Ishikawa (cell line): Measurements from ENCODE around the gene PTN.

Experiments
- CEBPB ChIP-seq: IDR thresholded peaks from 2 replicates; pipeline ENCODE4 v1.6.1; 2012
- CREB1 ChIP-seq: IDR thresholded peaks from 2 replicates; pipeline ENCODE4 v1.6.1; 2012; ENCODE audit warnings: low read depth
- EGR1 ChIP-seq: IDR thresholded peaks from 2 replicates; pipeline ENCODE4 v1.6.1; 2012
- EP300 ChIP-seq: IDR thresholded peaks from 2 replicates; pipeline ENCODE4 v1.6.1; 2012; ENCODE audit warnings: borderline replicate concordance
- FOXM1 ChIP-seq: IDR thresholded peaks from 2 replicates; pipeline ENCODE4 v1.6.1; 2012; ENCODE audit warnings: low read depth, borderline replicate concordance
- MAX ChIP-seq: IDR thresholded peaks from 2 replicates; pipeline ENCODE4 v1.6.1; 2012
- NFIC ChIP-seq: IDR thresholded peaks from 2 replicates; pipeline ENCODE4 v1.6.1; 2012
- RAD21 ChIP-seq: IDR thresholded peaks from 2 replicates; pipeline ENCODE4 v1.6.1; 2012; ENCODE audit warnings: low read depth
- REST ChIP-seq: IDR thresholded peaks from 2 replicates; pipeline ENCODE4 v1.6.1; 2012; ENCODE audit warnings: low read depth, mild to moderate bottlenecking
- TAF1 ChIP-seq: IDR thresholded peaks from 2 replicates; pipeline ENCODE4 v1.6.1; 2012; ENCODE audit warnings: low read depth, mild to moderate bottlenecking
- TCF12 ChIP-seq: IDR thresholded peaks from 2 replicates; pipeline ENCODE4 v1.6.1; 2012; ENCODE audit warnings: low read depth
- TEAD4 ChIP-seq: IDR thresholded peaks from 2 replicates; pipeline ENCODE4 v1.6.1; 2012
- YY1 ChIP-seq: IDR thresholded peaks from 2 replicates; pipeline ENCODE4 v1.6.1; 2012; ENCODE audit warnings: low read depth
- ZBTB7A ChIP-seq: IDR thresholded peaks from 2 replicates; pipeline ENCODE4 v1.6.1; 2012; ENCODE audit warnings: low read depth
- TF ChIP-seq, protein P1 (sequence below): IDR thresholded peaks from 2 replicates; pipeline ENCODE4 v1.6.1; 2012

The PTN gene

DNA sequence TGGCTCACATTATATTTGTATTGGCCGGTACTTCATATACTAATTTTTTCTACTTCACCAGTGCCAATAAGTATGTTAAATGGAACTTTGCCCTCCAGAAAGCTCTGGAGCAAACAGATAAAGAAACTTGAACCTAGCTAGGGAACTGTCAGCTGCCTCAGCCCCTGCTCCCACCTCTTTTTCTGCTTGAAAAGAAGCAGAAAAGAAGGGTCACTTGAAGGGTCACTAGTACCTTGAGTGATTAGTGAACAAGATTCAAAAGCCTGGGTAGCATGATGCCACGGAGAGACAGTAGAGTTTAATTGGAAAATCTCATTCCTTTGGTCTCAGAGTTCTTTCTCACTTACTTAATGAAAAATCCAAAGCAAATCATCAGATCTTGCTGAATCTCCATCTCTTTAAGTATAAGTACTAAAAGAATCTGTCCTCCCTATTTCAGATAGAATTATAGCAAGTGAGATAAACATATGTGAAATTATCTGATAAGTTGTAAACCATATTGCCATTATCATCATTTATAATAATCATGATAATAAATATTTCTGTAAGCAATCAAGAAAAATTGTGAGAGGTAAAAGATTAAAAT is 47.7 kb downstream of the PTN start:
- TF ChIP-seq EP300 (no peak), YY1 (no peak), ZBTB7A (no peak), REST (no peak), FOXM1 (no peak), CREB1 (no peak), CEBPB (no peak), MAX (no peak), TEAD4 (no peak)
- TF ChIP-seq, protein P1, sequence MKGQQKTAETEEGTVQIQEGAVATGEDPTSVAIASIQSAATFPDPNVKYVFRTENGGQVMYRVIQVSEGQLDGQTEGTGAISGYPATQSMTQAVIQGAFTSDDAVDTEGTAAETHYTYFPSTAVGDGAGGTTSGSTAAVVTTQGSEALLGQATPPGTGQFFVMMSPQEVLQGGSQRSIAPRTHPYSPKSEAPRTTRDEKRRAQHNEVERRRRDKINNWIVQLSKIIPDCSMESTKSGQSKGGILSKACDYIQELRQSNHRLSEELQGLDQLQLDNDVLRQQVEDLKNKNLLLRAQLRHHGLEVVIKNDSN: no peak

DNA sequence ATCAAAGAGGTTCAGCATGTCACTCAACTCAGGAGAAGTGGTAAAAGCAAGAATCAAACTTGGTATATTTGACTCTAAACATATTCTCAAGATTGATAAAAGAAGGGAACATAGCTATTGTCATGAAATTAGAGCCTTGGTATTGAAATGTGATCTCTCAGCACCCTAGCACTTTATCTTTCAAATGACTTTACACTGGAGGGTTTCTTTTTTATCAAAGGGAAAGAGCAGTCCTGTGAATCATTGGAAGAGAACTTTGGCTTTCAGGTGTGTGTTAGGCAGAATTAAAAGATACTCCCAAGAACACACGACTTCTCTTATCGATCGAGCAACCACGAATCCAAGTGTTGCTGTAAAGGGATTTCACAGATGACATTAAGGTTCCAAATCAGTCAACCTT is 54.4 kb downstream of the PTN start:
- TF ChIP-seq RAD21: no peak
- TF ChIP-seq CREB1: no peak
- no peak for TF ChIP-seq EP300
- TF ChIP-seq MAX: no peak
- no peak for TF ChIP-seq FOXM1
- TF ChIP-seq REST: no peak
- TF ChIP-seq, protein P1: no peak
- TF ChIP-seq TAF1: no peak
- TF ChIP-seq EGR1: no peak
- no peak for TF ChIP-seq YY1
- no peak for TF ChIP-seq TEAD4
- no peak for TF ChIP-seq ZBTB7A
- no peak for TF ChIP-seq CEBPB
- TF ChIP-seq TCF12: no peak

DNA sequence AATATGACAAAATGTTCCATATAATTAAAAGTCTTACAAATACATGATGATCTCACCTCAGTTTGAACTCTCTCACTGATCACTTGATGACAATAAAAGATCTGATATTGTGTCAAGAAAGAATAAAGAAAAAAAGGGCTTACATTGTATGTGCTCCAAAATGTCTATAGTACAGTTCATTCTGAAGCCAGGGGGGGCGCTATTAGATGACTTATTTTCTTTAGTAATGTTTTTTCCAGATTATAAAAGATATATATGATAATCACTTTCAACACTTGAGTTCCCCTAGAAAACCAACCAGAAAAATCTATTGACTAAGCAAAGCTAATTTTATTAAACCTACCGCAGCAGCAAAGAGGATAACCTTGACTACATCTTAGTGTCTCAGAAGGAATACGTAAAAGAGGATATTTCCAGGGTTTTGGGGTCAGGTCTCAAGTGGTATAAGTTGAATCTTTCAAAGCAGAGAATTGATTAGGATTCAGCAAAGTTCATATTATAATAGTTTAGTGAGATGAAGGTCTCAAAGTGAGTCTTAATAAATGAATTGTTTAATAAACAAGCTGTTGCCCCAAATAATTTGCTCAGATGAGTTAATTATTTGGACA is 55.8 kb downstream of the PTN start:
- TF ChIP-seq RAD21 (no peak), CEBPB (no peak), CREB1 (no peak), EGR1 (no peak), REST (no peak), TCF12 (no peak), ZBTB7A (no peak), FOXM1 (no peak), TEAD4 (no peak)
- TF ChIP-seq, protein P1: no peak

GRCh38 chr7:137283153-137283552 is 60.4 kb downstream of the PTN start:
- no peak for TF ChIP-seq NFIC
